Transverse colon (tissue), 4 donors: ENCODE results near the gene CIB1. TPM values are rescaled to one million over a fixed set of nuclear protein-coding genes. Genes with fewer than 3 reads are reported as not detected.

ENCODE experiments used
- DNase-seq: peaks from one replicate; pipeline ENCODE4 v3.0.0-alpha.2; 2019
- H3K27ac ChIP-seq, 4 donors: fragments of 200-600 bp; sonication (generic); 2 replicates each; pipeline ENCODE4 v1.5.1; 2016 to 2018; ENCODE audit warnings: inconsistent platforms in 4 of 4
- H3K27me3 ChIP-seq: fragments of 200-600 bp; sonication (generic); 2 replicates; pipeline ENCODE4 v1.5.1; 2017; ENCODE audit warnings: inconsistent platforms
- H3K36me3 ChIP-seq, 4 donors: fragments of 200-600 bp; sonication (generic); 2 replicates each; pipeline ENCODE4 v1.5.1; 2017 to 2019; ENCODE audit warnings: inconsistent platforms in 4 of 4
- H3K4me1 ChIP-seq, 4 donors: fragments of 200-600 bp; sonication (generic); 2 replicates each; pipeline ENCODE4 v1.5.1; 2017 to 2020; ENCODE audit warnings: inconsistent platforms in 4 of 4
- H3K4me3 ChIP-seq, 4 donors: fragments of 200-600 bp; sonication (generic); 1 replicate in 1 of 4; 2 replicates in 3 of 4; pipeline versions ENCODE4 v1.5.1 to v1.6.1; 2017 to 2019; ENCODE audit warnings: inconsistent platforms in 4 of 4
- H3K9me3 ChIP-seq, 2 donors: fragments of 200-600 bp; sonication (generic); 2 replicates each; pipeline ENCODE4 v1.5.1; 2017 to 2019; ENCODE audit warnings: inconsistent platforms in 2 of 2
- CTCF ChIP-seq, 5 experiments: fragments of 200-600 bp in 3 of 5; fragments of 450-650 bp in 2 of 5; sonication (generic) in 3 of 5; IDR thresholded peaks; 1 replicate in 2 of 5; 2 replicates in 3 of 5; pipeline ENCODE4 v1.5.1; 2016 to 2017; ENCODE audit warnings: antibody characterized with exemption in 5 of 5, inconsistent platforms in 3 of 5, mild to moderate bottlenecking in 2 of 5, moderate library complexity in 1 of 5
- EP300 ChIP-seq: sonication (generic); formaldehyde crosslinking; IDR thresholded peaks from one replicate; pipeline ENCODE4 v1.6.1; 2017; ENCODE audit warnings: antibody characterized with exemption, low read depth
- POLR2A ChIP-seq: fragments of 450-650 bp; IDR thresholded peaks from one replicate; pipeline ENCODE4 v1.6.1; 2016; ENCODE audit warnings: antibody characterized with exemption, mild to moderate bottlenecking, moderate library complexity
- POLR2AphosphoS5 ChIP-seq, 3 donors: sonication (generic); formaldehyde crosslinking; IDR thresholded peaks; one replicate each; pipeline ENCODE4 v1.6.1; 2016; ENCODE audit warnings: antibody characterized with exemption in 3 of 3
- WGBS, 2 donors: methylation state at CpG; one replicate each; pipeline ENCODE4 v1.1.5; 2018; ENCODE audit warnings: low coverage in 1 of 2; 5-methylcytosine and 5-hydroxymethylcytosine counted together
- in situ Hi-C, 4 donors: fragments of 200-750 bp; cut with MboI; loops; one replicate each; pipeline versions ENCODE4 v1.15.0 to v1.15.1; 2017; ENCODE audit warnings: low sequenced_read_pairs in 3 of 4, low pct_ligation_motif_present in 1 of 4, low pct_unique_long_range_greater_than_20kb in 1 of 4
- intact Hi-C: fragments of 100-400 bp; cut with DNase I; formaldehyde crosslinking; loops from one replicate; pipeline ENCODE4 v1.15.1; 2023; ENCODE audit warnings: low total_unique reads
- small RNA-seq, 4 donors: library from RNA; depleted of rRNA; stranded (forward); fragments of <200 nt; gene quantifications; one replicate each; pipeline ENCODE3, GENCODE V24; 2016
- total RNA-seq, 4 donors: library from RNA; depleted of rRNA; stranded (reverse); fragments of >200 nt; gene quantifications; one replicate each; pipeline ENCODE4 v1.1.0, GENCODE V29; 2016

Gene CIB1
- total RNA-seq, 4 donors from 2014 or later, result 38.4 to 156 (median 131) TPM

- whole genome bisulfite sequencing, 2 donors, result 14 to 62% methylated on average over 1 to 2 of the region's 2 CpGs
Measured at GRCh38 chr15:90181776-90182175, 52.0 kb downstream of the CIB1 start.

More at GRCh38 chr15:90181776-90182175, 52.0 kb downstream of the CIB1 start:
- no peak overlapping the region for H3K4me3 ChIP-seq
- no peaks in the 10 kb centered on the region for H3K9me3 ChIP-seq
- intact Hi-C loops (no loop called here), in situ Hi-C loops (no loop called here)
- no peaks in the 10 kb centered on the region for H3K36me3 ChIP-seq
- peaks cover 11 to 43% (median 25%) of the 10 kb centered on the region in 4 donors for H3K4me1 ChIP-seq
- no peak for DNase-seq
- TF ChIP-seq POLR2AphosphoS5 (IDR thresholded peaks at IDR 0.05) (no peak), EP300 (no peak), POLR2A (no peak), CTCF (IDR thresholded peaks at IDR 0.05) (no peak)
- no peaks in the 10 kb centered on the region for H3K27me3 ChIP-seq
- peak overlapping the region in 3 of 4 donors; percentile 89 to 99 (median 96) for H3K27ac ChIP-seq

Small RNAs within 50 kb of the gene (small RNA-seq; reads per million reads assigned to genes)
- 0 reads per million in 4 donors for gene AC091167.3

Other genes with a start within 250 kb of the CIB1 start
- gene ZNF710, start 232.6 kb downstream of the CIB1 start, total RNA-seq, result 10 to 100 TPM; 27.3 to 43.4 (median 35.6) TPM
- gene IDH2, start 131.5 kb downstream of the CIB1 start, total RNA-seq, result 100 to 1,000 TPM in 1 of 4 donors, 10 to 100 TPM in 3; 19.1 to 101 (median 85.1) TPM
- 100 to 1,000 TPM; 115 to 193 (median 134) TPM for gene SEMA4B, start 32.6 kb downstream of the CIB1 start, total RNA-seq
- 10 to 100 TPM in 3 of 4 donors, 1 to 10 TPM in 1; 6.8 to 28.8 (median 21.3) TPM for gene GDPGP1, start 268 bp upstream of the CIB1 start, total RNA-seq
- under 1 TPM in 1 of 4 donors, not detected in 3; 0.27 TPM for gene TTLL13, start 15.6 kb upstream of the CIB1 start, total RNA-seq
- gene NGRN, start 31.7 kb upstream of the CIB1 start, total RNA-seq, result 10 to 100 TPM; 27.7 to 58.3 (median 44.5) TPM
- 10 to 100 TPM in 2 of 4 donors, 1 to 10 TPM in 1, under 1 TPM in 1; 0.75 to 22.5 (median 10.2) TPM for gene ZNF774, start 118.3 kb upstream of the CIB1 start, total RNA-seq
- gene IQGAP1, start 154.3 kb upstream of the CIB1 start, total RNA-seq, result 100 to 1,000 TPM in 3 of 4 donors, 10 to 100 TPM in 1; 82.8 to 354 (median 282) TPM